Retinal pigment epithelial cell (primary cell): ENCODE measurements around the gene NUP214.
A peak's percentile ranks its signal among the peaks of the same experiment; 100 is the strongest.

Experiments used
- DNase-seq: peaks from one replicate; pipeline ENCODE4 v3.0.0-alpha.2; 2010; ENCODE audit warnings: low read depth
- H3K4me3 ChIP-seq: 2 replicates; pipeline ENCODE4 v1.5.1; 2011; ENCODE audit warnings: mild to moderate bottlenecking, low read length, control low read depth, moderate library complexity
- TF ChIP-seq, protein P1 (sequence below): conservative IDR thresholded peaks from 2 replicates; pipeline ENCODE4 v1.5.1; 2011; ENCODE audit warnings: low read depth, low read length, control low read depth, inconsistent platforms

NUP214 gene

DNA sequence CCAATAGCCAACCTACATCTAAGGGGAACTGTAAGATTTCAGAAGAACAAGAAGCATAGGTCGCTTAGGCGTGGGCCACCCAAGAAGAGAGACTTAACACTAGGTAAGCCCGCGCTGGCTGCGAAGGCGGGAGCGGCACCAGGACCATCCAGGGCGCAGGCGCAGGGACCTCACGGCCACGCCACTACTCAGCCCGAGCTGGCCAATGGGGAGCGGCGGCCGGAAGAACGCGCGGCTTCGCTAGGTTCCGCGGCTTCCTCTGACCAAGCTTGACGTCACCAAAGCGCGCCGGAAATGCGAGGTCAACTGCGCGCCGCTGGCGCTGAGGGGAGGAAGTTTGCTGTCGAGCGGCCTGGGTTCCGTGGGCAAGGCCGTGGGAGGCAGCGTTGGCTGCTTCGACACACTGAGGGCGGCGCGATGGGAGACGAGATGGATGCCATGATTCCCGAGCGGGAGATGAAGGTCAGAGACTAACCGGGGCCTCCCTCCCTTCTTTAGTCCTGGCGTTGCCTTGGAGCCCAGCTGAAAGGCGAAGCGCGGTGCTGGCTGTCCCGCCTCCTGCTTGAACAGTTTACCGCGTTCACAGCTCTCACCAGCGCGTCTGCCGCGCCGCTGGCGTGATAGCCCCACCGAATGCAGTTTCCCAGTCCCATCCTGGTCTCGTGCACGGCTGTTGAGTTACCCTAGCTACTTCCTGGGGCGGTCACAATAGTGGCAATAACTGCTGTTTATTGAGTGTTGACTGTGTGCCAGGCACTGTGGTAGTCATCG is at the start of gene NUP214:
NUP214 (plus strand) TSS at position 299 of the 771 bp plus-strand sequence; CDS start at position 418, 119 bp downstream.
- DNase-seq = peak; percentile 84
- TF ChIP-seq, protein P1, sequence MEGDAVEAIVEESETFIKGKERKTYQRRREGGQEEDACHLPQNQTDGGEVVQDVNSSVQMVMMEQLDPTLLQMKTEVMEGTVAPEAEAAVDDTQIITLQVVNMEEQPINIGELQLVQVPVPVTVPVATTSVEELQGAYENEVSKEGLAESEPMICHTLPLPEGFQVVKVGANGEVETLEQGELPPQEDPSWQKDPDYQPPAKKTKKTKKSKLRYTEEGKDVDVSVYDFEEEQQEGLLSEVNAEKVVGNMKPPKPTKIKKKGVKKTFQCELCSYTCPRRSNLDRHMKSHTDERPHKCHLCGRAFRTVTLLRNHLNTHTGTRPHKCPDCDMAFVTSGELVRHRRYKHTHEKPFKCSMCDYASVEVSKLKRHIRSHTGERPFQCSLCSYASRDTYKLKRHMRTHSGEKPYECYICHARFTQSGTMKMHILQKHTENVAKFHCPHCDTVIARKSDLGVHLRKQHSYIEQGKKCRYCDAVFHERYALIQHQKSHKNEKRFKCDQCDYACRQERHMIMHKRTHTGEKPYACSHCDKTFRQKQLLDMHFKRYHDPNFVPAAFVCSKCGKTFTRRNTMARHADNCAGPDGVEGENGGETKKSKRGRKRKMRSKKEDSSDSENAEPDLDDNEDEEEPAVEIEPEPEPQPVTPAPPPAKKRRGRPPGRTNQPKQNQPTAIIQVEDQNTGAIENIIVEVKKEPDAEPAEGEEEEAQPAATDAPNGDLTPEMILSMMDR = no peak
- H3K4me3 ChIP-seq = peak within 1 kb of the TSS; percentile 100

DNA sequence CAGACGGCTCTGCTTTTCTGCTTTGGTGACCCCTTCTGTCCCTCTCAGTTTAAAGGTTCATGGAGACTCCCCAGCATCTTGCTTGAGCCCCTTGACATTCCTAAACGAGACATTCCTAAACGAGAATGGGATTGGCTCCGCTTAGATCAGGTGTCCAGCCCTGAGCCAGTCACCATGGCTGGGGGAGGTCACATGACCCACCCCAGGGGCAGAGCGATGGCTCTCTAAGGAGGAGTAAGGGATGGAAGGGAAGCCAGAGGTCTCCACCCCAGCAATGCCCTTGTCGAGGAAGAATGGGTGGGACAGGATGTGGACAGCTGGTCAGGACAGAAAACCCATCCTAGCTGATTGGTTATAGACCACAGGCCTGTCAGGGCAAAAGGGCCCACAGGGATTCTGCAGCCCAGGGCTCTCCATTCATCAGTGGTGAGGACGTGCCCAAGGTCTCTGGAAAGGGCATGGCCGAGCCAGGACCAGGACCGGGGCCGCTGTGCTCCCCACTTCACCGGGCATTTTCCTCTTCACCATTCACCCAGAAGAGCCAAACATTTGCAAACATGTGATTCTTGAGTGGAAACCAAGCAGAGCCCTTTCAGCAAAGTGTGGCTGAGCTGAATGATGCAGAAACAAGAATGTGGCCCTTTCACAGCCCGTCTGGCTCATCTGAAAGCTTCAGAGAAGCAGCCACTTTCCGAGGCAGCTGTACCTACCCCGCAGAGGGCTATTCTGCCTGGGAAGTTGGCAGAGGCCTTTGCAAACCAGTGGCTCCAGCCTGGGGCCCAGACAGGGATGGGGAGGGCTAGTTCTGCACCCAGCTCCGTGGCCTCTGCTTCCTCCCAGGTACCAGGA is 48.8 kb upstream of the NUP214 start:
- TF ChIP-seq, protein P1 = no peak
- no peak overlapping the region for H3K4me3 ChIP-seq
- no peak for DNase-seq

DNA sequence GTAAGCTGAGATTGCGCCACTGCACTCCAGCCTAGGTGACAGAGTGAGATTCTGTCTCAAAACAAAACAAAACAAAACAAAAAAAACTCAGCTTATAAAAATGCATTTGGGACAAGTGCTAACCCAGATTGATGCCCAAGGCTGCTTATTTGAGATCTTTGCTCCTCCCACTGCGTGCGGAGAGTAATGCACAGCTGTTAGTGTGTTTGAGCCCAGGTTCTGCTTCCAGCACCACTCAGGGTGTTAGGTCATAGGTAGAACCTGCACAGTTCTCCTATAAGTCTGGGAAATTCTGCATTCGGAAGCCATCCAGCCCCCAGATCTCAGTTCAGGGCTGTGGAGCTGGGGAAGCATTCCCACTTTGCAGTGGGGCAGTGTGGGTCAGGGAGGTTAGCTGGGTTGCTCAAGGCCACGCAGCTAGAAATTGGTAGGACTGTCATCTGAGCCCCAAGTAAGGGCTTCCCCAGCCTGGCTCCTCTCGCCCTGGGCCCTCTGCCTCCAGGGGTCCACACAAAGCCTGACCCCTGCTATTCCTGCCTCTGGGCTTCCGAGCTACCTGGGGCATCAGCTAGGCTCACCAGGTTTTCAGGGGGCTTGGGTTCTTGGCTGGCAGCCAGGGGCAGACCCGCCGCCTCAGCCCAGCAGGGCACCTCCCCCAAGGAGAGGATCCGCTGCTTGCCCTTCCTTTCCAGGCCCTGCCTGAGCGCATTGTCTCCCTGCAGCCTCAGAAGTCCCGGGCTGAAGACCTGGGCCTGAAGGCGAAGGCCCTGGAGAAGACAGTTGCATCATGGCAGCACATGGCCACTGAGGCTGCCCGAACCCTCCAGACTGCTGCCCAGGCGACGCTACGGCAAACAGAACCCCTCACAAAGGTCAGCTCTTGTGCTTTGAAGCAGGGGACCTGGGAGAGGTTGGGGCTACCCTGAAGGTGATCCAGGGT is 46.7 kb upstream of the NUP214 start:
- no peak for DNase-seq
- H3K4me3 ChIP-seq = no peak overlapping the region
- TF ChIP-seq, protein P1 = no peak

DNA sequence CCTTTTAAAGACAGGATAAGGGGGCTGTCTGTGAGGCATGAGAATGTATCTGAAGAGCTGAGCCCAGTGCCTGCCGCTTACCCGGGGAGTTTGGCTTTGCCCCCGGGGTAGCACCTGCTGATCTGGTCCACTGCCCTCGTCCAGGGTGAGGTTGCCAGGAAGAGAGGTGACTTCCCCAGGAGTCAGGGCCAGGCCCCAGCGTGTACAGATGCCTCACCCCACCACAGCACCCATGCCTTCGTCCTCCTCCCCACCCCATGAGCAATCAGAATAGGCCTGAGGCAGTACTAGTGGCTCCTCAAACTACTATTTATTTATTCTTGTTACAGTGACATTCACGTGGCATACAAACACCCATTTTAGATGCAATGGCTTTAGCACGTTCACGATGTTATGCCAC is 44.8 kb upstream of the NUP214 start:
- TF ChIP-seq, protein P1 = no peak
- no peak overlapping the region for H3K4me3 ChIP-seq
- no peak for DNase-seq

DNA sequence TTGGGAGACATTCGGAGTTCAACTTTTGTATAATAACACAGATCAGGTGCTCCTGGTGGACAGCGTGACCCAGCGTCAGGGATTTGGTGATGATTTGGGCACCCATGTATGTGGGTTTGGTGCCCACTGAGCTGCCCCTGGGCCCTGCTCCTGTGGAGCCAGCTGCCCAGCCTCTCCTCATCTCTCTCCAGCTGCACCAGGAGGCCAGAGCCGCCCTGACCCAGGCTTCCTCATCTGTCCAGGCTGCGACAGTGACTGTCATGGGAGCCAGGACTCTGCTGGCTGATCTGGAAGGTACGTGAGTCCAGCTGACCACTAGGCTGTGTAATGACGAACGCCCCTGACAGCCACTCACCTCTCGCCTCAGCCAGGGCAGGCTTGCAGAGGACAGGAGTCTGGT is 43.5 kb upstream of the NUP214 start:
- H3K4me3 ChIP-seq = no peak overlapping the region
- DNase-seq = no peak
- TF ChIP-seq, protein P1 = no peak

DNA sequence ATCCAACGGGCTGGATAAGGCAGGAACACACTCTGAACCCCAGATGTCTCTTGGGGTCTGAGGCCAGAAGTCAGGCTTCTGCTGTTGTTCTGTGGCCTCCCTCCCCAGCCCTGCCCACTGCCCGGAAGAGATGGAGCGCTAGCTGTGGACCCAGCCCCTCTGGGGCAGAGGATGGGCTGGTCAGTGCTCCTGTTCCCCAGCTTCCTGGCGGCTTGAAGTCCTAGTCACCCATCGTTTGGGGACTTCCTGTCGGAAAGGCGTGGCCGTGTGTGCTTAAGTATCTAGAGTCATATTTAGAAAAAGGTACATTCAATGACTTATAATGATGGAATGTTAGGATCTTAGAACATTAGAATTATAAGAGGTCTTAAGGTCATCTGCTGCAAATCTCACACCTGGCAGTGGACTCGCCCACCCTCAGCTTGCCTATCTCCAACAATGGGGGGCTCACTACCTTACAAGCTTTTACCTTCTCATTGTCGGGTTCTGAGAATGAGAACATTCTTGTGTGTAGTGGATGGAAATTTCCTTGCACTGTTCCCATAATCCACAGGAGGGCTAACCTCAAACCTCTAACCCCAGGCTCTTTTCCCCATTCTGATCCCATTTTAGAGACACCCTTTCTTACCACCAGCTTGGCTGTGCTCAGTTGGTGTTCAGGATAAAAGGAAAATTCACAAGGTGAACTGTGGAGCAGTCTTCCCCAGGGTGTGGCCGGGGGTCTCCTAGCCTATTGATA is 42.4 kb upstream of the NUP214 start:
- TF ChIP-seq, protein P1 = no peak
- DNase-seq = no peak
- H3K4me3 ChIP-seq = no peak overlapping the region
